MM.1S (cell line): ENCODE data around the gene SLC47A2.

ENCODE experiments used
- DNase-seq: peaks from one replicate; pipeline ENCODE4 v3.0.0-alpha.2; 2015
- H2AFZ ChIP-seq: fragments of 300-600 bp; sonication (generic); 2 replicates; pipeline ENCODE4 v1.6.0; 2016; ENCODE audit warnings: antibody characterized with exemption, low read length
- H3F3A ChIP-seq: fragments of 300-600 bp; sonication (generic); 2 replicates; pipeline ENCODE4 v1.6.1; 2016; ENCODE audit warnings: mild to moderate bottlenecking, antibody characterized with exemption, low read length, moderate library complexity, mixed read lengths; ENCODE audit not compliant: insufficient read depth
- H3K27ac ChIP-seq: fragments of 300-600 bp; sonication (generic); 2 replicates; pipeline ENCODE4 v1.5.1; 2016; ENCODE audit warnings: mild to moderate bottlenecking, low read length
- H3K27me3 ChIP-seq: fragments of 300-600 bp; sonication (generic); replicated peaks from 2 replicates; pipeline ENCODE4 v1.6.0; 2016; ENCODE audit warnings: low read length; ENCODE audit not compliant: insufficient read depth
- H3K36me3 ChIP-seq: fragments of 300-600 bp; sonication (generic); replicated peaks from 2 replicates; pipeline ENCODE4 v1.6.1; 2016; ENCODE audit warnings: mild to moderate bottlenecking, low read length, mixed read lengths; ENCODE audit not compliant: insufficient read depth
- H3K4me1 ChIP-seq: fragments of 300-600 bp; sonication (generic); 2 replicates; pipeline ENCODE4 v1.6.1; 2016; ENCODE audit warnings: low read length, mixed read lengths
- H3K4me2 ChIP-seq: fragments of 300-600 bp; sonication (generic); 2 replicates; pipeline ENCODE4 v1.6.0; 2016; ENCODE audit warnings: low read depth, low read length
- H3K4me3 ChIP-seq: fragments of 300-600 bp; sonication (generic); 2 replicates; pipeline ENCODE4 v1.5.1; 2016; ENCODE audit warnings: low read length, mixed read lengths
- H3K79me2 ChIP-seq: fragments of 300-600 bp; sonication (generic); 2 replicates; pipeline ENCODE4 v1.6.1; 2016; ENCODE audit warnings: mixed run types, low read length, mixed read lengths
- H3K9ac ChIP-seq: fragments of 300-600 bp; sonication (generic); 2 replicates; pipeline ENCODE4 v1.6.1; 2016; ENCODE audit warnings: low read length, mixed read lengths
- H3K9me2 ChIP-seq: fragments of 300-600 bp; sonication (generic); replicated peaks from 2 replicates; pipeline ENCODE4 v1.6.1; 2016; ENCODE audit warnings: mild to moderate bottlenecking, low read length, mixed read lengths; ENCODE audit not compliant: insufficient read depth
- H3K9me3 ChIP-seq: fragments of 300-600 bp; sonication (generic); replicated peaks from 2 replicates; pipeline ENCODE4 v1.6.1; 2016; ENCODE audit warnings: mild to moderate bottlenecking, low read length, mixed read lengths; ENCODE audit not compliant: insufficient read depth
- H4K20me1 ChIP-seq: fragments of 300-600 bp; sonication (generic); 2 replicates; pipeline ENCODE4 v1.6.1; 2016; ENCODE audit warnings: mild to moderate bottlenecking, low read length, moderate library complexity, mixed read lengths; ENCODE audit not compliant: insufficient read depth
- CTCF ChIP-seq: fragments of 300-600 bp; sonication (generic); IDR thresholded peaks from 2 replicates; pipeline ENCODE4 v1.5.1; 2016; ENCODE audit warnings: antibody characterized with exemption, low read length, mixed read lengths
- EZH2 ChIP-seq: fragments of 300-600 bp; sonication (generic); optimal IDR thresholded peaks from 2 replicates; pipeline ENCODE3; 2017; ENCODE audit warnings: low read depth, mild to moderate bottlenecking, antibody characterized with exemption, low read length, mixed read lengths
- EZH2phosphoT487 ChIP-seq: fragments of 300-600 bp; sonication (generic); IDR thresholded peaks from 2 replicates; pipeline ENCODE4 v1.6.1; 2018; ENCODE audit warnings: antibody characterized with exemption, low read length

The SLC47A2 gene

GRCh38 chr17:19759568-19760549, 43.5 kb upstream of the SLC47A2 start:
- TF ChIP-seq CTCF = no peak
- no peak for TF ChIP-seq EZH2
- no peak for TF ChIP-seq EZH2phosphoT487
- H3K36me3 ChIP-seq = no peaks in the 10 kb centered on the region
- H3K9me2 ChIP-seq = no peaks in the 10 kb centered on the region
- peaks cover 14% of the 10 kb centered on the region for H3K27me3 ChIP-seq
- H4K20me1 ChIP-seq = no peaks in the 10 kb centered on the region
- H3K4me3 ChIP-seq = no peak overlapping the region
- no peak overlapping the region for H3K27ac ChIP-seq
- no peak overlapping the region for H3K4me2 ChIP-seq
- H3K4me1 ChIP-seq = no peaks in the 10 kb centered on the region
- no peaks in the 10 kb centered on the region for H3F3A ChIP-seq
- no peaks in the 10 kb centered on the region for H3K79me2 ChIP-seq
- no peak overlapping the region for H3K9ac ChIP-seq
- no peak for DNase-seq
- no peaks in the 10 kb centered on the region for H3K9me3 ChIP-seq
- no peak overlapping the region for H2AFZ ChIP-seq

GRCh38 chr17:19757536-19758180, 41.3 kb upstream of the SLC47A2 start:
- H3K9ac ChIP-seq = no peak overlapping the region
- TF ChIP-seq CTCF = no peak
- TF ChIP-seq EZH2 = no peak
- no peak for TF ChIP-seq EZH2phosphoT487
- H3K4me2 ChIP-seq = no peak overlapping the region
- no peaks in the 10 kb centered on the region for H4K20me1 ChIP-seq
- peaks cover 14% of the 10 kb centered on the region for H3K27me3 ChIP-seq
- no peaks in the 10 kb centered on the region for H3F3A ChIP-seq
- H3K27ac ChIP-seq = no peak overlapping the region
- H3K36me3 ChIP-seq = no peaks in the 10 kb centered on the region
- DNase-seq = no peak
- H3K9me3 ChIP-seq = no peaks in the 10 kb centered on the region
- no peak overlapping the region for H3K4me3 ChIP-seq
- H3K79me2 ChIP-seq = no peaks in the 10 kb centered on the region
- no peaks in the 10 kb centered on the region for H3K4me1 ChIP-seq
- no peaks in the 10 kb centered on the region for H3K9me2 ChIP-seq
- H2AFZ ChIP-seq = no peak overlapping the region

GRCh38 chr17:19756546-19756945, 40.2 kb upstream of the SLC47A2 start:
- Histone ChIP-seq H3K9ac (no peak overlapping the region), H3K9me2 (no peaks in the 10 kb centered on the region), H4K20me1 (no peaks in the 10 kb centered on the region), H3K4me2 (no peak overlapping the region), H3K79me2 (no peaks in the 10 kb centered on the region), H3K27ac (no peak overlapping the region), H3K9me3 (no peaks in the 10 kb centered on the region), H3K4me1 (no peaks in the 10 kb centered on the region), H3F3A (no peaks in the 10 kb centered on the region), H3K27me3 (peaks cover 10% of the 10 kb centered on the region), H2AFZ (no peak overlapping the region), H3K4me3 (no peak overlapping the region), H3K36me3 (no peaks in the 10 kb centered on the region)
- DNase-seq = no peak
- TF ChIP-seq EZH2phosphoT487 = no peak
- TF ChIP-seq EZH2 = no peak
- TF ChIP-seq CTCF = no peak
